Stimulated activated CD8-positive, alpha-beta memory T cell treated with anti-CD3 and anti-CD28 coated beads, Interleukin-7, amount 100 ng/mL, for 48 hours (primary cell): ENCODE data around the gene COL4A4.
"Not testable (repeated sequence)": the region's sequence is repeated elsewhere in the genome, so short reads cannot be mapped to it uniquely, and the experiment has no call there.

ENCODE experiments used
- DNase-seq, 2 donors: peaks; one replicate each; pipeline ENCODE4 v3.0.0-alpha.2; 2020; ENCODE audit warnings: low read depth in 1 of 2; ENCODE audit errors: extremely low read depth in 1 of 2

The COL4A4 gene

GRCh38 chr2:227117852-227118251 lies 46.2 kb downstream of the COL4A4 start:
- no peak for DNase-seq

DNA sequence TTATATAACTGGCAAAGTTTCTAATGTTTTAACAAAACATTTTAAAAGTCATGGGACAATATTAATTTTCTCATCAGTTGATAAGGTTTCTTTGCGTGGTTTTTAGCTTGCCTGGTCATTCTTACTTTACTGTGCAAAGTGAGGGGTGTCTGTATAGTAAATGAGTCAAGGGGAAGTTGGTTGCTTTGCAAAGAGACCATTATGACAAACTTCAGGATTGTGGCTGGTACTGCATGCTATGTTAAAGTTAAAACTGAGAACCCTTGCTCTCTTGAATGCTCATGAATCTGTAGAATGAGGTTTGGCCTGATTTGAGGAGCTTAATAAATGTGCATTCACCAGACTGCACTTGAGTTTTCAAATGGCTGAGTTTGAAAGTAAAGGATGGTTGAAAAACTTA lies 47.0 kb downstream of the COL4A4 start:
- no peak for DNase-seq

DNA sequence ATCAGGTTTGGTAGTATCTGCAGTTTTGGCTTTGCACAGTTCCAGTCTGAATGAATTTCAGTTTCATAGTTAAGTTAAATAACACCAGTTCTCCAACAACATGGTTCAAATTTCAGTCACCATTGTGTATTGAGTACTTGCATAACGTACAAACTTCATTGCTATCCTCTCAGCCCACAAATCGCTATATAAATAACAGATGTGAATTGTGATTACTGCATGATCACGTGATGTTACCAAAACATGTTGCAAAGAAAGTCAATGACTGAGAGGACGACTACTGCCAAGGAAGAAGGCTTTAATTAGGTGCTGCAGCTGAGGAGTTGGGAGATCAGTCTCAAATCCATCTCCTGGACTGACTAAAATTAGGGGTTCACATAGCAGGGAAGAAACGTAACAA lies 48.2 kb downstream of the COL4A4 start:
- no peak for DNase-seq

DNA sequence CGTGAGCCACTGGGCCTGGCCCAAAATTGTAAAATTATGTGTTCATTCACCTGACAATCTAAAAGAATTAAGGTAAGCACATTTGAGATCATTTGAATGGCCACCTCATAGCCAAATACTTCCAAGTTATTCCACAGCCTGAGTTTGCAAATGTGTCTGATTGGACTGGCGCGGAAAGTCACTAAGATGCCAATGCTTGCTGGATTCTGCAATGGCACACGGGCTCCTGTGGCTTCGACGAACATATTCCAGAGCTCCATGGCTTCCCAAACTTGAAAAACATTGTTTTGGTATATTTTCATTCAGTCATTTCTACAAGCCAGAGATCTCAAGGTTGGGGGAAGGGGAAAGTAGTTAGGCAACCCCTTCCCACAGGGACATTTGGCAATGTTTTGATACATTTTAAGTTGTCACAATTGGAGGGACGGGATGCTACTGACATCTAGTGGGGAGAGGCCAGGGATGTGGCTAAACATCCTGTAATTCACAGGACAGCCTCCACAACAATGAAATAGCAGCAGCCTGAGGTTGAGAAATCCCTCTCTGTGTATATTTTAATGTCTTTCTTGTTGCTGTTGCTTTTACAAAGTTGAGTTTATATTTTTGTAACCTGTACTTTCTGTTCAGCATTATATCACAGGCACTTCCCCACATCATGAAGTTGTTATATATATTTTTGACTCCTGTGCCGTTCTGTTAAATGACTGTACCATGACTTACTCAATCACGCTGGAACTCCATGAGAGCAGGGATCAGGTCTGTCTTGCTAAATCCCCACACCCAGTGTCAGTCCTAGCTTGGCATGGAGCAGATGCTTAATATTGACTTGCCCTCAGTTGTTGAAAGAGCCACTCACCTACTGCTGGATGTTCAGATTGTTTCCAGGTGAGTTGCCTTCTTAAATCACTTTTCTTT lies 56.9 kb downstream of the COL4A4 start:
- peak in 1 of 2 donors; percentile 9 for DNase-seq

DNA sequence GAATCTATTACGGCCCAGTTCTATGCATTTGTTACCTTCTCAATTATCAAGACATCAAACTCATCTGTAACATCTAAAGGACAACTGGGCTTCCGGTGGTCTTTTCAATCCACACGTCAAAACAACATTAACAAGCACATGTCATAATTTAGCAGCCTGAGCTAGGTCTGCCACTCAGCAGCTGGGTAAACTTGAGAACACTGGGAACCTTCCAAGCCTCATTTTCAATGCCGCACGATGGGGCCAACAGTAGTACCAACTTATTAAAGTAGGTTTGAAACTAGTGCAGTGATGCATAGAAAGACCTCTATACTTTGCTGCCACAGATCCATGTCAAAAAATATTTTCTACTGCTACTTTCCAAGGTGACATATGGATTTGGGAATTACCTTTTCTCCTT lies 60.4 kb downstream of the COL4A4 start:
- no peak for DNase-seq

GRCh38 chr2:227099340-227099739 lies 64.7 kb downstream of the COL4A4 start:
- DNase-seq: no peak

DNA sequence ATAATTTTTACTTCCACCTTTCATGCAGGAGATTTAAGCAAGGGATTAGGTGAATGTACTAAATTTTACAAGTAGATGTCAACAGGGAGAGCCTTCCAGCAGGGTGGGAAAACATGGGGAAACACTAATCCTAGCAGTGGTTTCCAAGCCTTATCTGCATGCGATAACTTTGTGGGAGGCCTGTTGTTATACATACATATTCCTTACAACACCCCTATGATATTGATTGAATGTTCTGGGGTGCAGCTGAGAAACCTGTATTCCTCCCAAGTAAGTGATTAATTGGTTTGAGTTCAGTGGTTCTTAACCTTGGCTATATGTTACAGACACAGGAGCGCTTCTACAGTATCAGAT lies 65.9 kb downstream of the COL4A4 start:
- DNase-seq: no peak

DNA sequence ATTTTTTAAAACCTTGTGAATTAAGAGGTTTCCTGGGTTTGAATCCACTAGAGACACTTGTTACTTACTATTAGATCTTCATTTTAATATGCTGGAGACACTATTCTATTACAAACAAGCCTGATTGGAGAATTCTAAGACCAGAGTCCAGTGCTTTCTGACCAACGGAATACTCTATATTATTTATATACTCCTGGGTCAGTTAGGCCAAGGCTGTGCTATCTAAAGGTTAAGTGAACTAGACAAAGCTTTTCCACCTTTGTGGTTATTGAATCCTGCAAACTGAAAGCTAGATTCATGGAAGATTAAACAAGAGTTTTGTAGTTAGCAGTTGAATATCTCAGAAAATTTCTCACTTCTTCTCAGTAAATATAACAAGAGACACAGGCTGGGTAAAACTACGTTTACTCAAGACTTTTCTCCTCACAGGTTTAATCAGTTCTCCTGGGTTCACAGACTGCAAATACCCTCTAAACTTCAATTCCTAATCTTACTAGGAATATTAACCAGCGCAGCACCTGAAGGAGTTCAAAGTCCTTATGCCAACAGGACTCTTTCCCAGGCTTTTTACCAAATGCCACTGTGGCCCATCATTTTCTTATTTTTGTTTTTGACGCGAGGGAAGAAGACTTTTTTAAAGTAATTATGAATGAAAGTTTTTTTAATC lies 66.4 kb downstream of the COL4A4 start:
- DNase-seq: no peak

DNA sequence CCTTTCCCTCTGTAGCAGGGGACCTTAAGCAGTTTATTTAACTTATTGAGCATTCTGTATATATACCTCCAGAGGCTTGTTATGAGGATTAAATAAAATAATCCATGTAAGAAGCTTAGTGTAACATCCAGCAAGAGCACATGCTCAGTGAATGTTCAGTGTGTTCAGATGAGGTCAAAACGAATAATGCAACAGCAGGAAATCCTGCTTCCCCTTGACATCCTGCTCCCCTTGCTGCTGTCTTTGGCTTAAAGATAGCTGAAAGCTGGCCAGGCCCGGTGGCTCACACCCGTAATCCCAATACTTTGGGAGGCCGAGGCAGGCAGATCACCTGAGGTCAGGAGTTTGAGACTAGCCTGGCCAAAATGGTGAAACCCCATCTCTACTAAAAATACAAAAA lies 68.7 kb downstream of the COL4A4 start:
- no peak for DNase-seq

DNA sequence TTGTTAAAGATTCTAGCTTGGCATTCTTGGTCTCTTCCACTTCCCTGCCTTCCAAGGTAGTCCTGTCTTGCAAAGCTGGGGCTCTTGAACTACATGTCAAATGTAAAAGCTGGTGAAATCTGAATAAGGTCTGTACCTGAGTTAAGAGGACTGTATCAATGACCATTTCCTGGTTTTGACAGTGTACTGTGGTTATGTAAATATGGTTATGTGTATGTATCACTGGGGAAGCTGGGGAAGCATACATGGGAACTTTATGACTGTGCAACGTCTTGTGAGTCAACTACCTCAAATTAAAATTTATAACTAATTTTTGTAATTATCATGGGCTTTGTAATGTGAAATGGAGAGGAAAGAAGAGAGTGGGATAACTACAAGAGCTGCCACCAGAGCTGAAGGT lies 81.7 kb downstream of the COL4A4 start:
- DNase-seq: no peak

DNA sequence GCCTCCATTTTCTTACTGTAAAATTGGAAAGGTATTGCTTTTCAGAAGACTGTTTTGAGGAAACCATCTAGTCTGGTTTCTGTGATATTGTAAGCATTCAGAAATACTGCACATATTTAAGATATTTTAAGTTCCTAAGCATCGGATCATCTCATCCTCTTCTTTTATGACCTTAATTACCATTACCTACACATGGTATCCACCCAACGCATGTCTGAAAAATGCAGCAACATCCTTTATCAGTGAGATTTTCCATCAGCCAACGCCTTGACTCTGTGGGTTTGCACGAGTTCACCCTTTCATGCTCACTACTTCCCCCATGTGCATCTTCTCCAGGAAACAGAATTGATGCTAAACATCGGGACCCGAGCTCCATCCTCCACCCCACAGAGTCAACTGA lies 84.3 kb downstream of the COL4A4 start:
- DNase-seq: no peak

- DNase-seq: not testable (repeated sequence)
Observed at GRCh38 chr2:227065065-227065464, 98.9 kb downstream of the COL4A4 start.

DNA sequence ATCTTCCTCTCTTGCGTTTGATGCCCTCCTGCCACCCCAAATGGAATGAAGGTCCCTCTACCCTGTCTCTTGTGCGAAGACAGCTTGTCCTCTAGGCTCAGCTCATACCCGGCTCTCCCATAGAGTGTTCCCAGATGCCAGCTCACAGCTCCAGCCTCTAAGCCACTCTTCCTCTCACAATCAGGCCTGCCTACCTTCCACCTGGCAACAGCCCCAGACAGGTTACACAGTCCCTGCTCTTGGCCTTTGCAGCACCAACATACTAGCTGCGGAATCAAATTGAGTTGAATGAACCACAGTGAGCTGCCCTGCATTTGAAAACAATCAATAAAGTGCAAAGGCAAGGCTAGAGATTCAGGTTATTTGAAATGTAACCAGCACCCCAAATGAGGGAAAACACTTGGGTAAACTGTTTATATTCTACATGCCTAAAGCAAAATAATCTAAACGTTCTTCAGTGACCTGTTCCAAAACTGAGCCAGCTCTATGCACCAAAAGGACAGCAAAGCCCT lies 105.1 kb downstream of the COL4A4 start:
- no peak for DNase-seq

DNA sequence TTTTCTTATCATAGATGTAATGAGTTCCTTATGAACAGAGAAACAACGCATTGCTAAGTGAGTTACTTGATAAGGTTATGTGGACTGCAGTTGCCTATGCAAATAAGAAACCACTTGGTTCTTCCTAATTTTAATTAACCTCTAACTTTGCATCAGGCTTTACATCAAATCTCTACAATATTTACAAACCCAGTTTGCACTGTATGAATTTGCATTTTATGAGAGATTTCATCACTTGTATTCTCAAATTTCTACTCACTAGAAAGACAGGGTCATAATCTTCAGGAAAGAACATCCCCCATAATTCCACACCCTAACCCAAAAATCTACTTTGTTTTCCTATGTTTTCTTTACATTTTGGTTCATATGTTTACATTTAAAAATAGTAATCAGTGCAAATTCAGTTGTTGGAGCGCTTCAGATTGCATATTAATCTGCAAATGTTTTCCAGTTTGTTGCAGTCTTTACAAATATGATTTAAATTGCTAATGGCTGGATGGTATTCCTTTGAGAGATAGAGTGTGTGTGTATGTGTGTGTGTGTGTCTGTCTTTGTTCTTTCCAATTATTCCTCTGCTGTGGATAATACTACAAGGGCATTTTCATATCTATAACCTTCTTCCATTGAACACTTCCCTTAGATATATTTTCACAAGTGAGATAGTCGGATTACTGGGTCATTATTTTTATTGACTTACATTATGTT lies 106.1 kb downstream of the COL4A4 start:
- no peak for DNase-seq

DNA sequence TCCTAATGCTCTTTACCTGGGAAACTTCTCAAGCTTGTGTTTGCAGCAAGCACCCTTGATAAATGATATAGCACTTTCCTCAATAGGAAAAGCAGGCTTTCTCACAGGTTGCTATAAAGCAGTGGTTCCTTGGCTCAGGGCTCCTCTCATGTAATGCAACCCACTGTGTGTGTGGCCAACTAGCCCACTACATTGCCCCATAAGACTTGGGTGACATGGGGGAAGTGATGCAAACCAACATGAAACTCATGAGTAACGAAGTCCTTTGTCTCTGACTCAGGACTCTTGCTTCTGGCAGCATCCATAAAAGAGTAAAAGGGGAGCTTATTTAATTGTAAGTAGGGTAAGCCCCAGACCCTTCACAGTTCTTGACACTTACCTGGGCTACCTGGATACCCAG lies 106.9 kb downstream of the COL4A4 start:
- DNase-seq: no peak

- no peak for DNase-seq
Observed at GRCh38 chr2:227054006-227054405, 110.0 kb downstream of the COL4A4 start.

GRCh38 chr2:227052879-227053278 lies 111.1 kb downstream of the COL4A4 start:
- no peak for DNase-seq

DNA sequence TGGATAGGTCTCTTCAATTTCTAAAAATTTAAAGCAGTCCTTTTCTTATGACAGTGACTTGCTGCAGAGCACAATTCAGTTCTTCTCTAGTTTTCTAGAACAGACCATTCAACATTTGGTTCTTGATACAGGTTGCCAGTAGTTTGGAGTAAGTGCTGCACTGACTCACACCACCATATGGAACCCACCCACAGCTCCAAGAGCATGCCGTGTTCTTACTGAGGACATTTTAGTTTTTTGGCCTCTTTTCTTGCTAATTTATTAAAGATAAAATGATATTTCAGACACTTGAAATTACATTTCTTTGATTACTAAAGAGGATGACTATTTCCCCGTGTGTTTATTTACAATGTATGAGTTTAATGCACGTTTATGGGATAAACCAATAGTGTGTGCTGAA lies 120.0 kb downstream of the COL4A4 start:
- DNase-seq: no peak

- DNase-seq: no peak
Observed at GRCh38 chr2:227038550-227039189, 125.3 kb downstream of the COL4A4 start.

DNA sequence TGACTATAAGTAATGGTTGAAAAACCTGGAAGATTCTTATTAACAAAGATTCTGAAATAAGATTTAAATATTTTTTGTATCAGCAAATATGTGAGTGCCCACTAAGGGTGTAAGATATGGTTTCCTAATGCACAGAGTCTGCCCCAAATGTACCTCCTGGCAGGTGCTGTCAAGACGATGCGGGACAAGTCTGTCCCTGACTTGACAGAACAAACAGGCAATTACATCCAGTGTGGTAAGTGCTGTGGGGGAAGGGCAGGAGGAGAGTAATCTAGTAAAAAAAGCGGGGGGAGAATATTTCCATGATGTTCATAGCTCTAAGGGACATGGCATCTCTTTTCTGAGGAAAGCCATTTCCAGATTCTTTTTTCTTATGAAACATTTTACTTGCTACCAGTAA lies 127.5 kb downstream of the COL4A4 start:
- DNase-seq: no peak

- no peak for DNase-seq
Observed at GRCh38 chr2:227035711-227036367, 128.2 kb downstream of the COL4A4 start.
